Testis (tissue), 2 donors: ENCODE results near the gene WBP4.

Source experiments
- POLR2A ChIP-seq: fragments of 450-650 bp; IDR thresholded peaks from one replicate; pipeline ENCODE4 v1.6.1; 2017; ENCODE audit warnings: antibody characterized with exemption, mild to moderate bottlenecking, moderate library complexity
- TF ChIP-seq, protein P1 (sequence below), 3 experiments: fragments of 450-650 bp in 2 of 3; fragments of 200-600 bp in 1 of 3; sonication (generic) in 1 of 3; IDR thresholded peaks; one replicate each; pipeline ENCODE4 v1.5.1; 2016 to 2019; ENCODE audit warnings: antibody characterized with exemption in 3 of 3, mild to moderate bottlenecking in 2 of 3, moderate library complexity in 1 of 3

- TF ChIP-seq POLR2A, result no peak
- TF ChIP-seq, protein P1, sequence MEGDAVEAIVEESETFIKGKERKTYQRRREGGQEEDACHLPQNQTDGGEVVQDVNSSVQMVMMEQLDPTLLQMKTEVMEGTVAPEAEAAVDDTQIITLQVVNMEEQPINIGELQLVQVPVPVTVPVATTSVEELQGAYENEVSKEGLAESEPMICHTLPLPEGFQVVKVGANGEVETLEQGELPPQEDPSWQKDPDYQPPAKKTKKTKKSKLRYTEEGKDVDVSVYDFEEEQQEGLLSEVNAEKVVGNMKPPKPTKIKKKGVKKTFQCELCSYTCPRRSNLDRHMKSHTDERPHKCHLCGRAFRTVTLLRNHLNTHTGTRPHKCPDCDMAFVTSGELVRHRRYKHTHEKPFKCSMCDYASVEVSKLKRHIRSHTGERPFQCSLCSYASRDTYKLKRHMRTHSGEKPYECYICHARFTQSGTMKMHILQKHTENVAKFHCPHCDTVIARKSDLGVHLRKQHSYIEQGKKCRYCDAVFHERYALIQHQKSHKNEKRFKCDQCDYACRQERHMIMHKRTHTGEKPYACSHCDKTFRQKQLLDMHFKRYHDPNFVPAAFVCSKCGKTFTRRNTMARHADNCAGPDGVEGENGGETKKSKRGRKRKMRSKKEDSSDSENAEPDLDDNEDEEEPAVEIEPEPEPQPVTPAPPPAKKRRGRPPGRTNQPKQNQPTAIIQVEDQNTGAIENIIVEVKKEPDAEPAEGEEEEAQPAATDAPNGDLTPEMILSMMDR (IDR thresholded peaks at IDR 0.05), result no peak
Observed at GRCh38 chr13:41065078-41065477, 3.8 kb downstream of the WBP4 start.
